Liver (tissue), 3 donors: ENCODE results near the gene ULBP2.

Source experiments
- CTCF ChIP-seq: fragments of 150-350 bp; IDR thresholded peaks from 2 replicates; pipeline ENCODE4 v1.5.1; 2017; ENCODE audit warnings: improper control_type of control experiment, low read depth, low read length; ENCODE audit not compliant: missing input control
- RAD21 ChIP-seq, 2 donors: IDR thresholded peaks; 2 replicates each; pipeline ENCODE4 v1.6.1; 2016; ENCODE audit warnings: antibody characterized with exemption in 2 of 2, mild to moderate bottlenecking in 2 of 2
- donor health status: healthy.
- donor health status: healthy.

GRCh38 chr6:149895833-149896271 lies 46.0 kb upstream of the ULBP2 start:
- TF ChIP-seq CTCF (no peak), RAD21 (IDR thresholded peaks at IDR 0.05) (no peak)
